DOHH2 (cell line): ENCODE results near the gene TTBK1.
A peak's percentile ranks its signal among the peaks of the same experiment; 100 is the strongest.

Experiments used
- H3F3A ChIP-seq: fragments of 200-600 bp; sonication (generic), shearing (Covaris generic); 2 replicates; pipeline ENCODE4 v1.6.0; 2016; ENCODE audit warnings: antibody characterized with exemption, mild to moderate bottlenecking; ENCODE audit not compliant: control insufficient read depth, insufficient read depth
- H3K27ac ChIP-seq: fragments of 200-600 bp; sonication (generic); 2 replicates; pipeline ENCODE4 v1.5.1; 2014; ENCODE audit warnings: low read depth, mild to moderate bottlenecking, low read length, moderate library complexity
- H3K27me3 ChIP-seq: fragments of 200-600 bp; sonication (generic); 2 replicates; pipeline ENCODE4 v1.6.1; 2014; ENCODE audit warnings: mild to moderate bottlenecking, low read length, mixed read lengths; ENCODE audit not compliant: control insufficient read depth
- H3K36me3 ChIP-seq: fragments of 200-600 bp; sonication (generic); 2 replicates; pipeline ENCODE4 v1.6.1; 2014; ENCODE audit warnings: mild to moderate bottlenecking, low read length, moderate library complexity, mixed read lengths; ENCODE audit not compliant: control insufficient read depth
- H3K4me1 ChIP-seq: fragments of 200-600 bp; sonication (generic); 2 replicates; pipeline ENCODE4 v1.6.1; 2014; ENCODE audit warnings: mild to moderate bottlenecking, low read length, mixed read lengths; ENCODE audit not compliant: control insufficient read depth
- H3K4me2 ChIP-seq: fragments of 200-600 bp; sonication (generic); 2 replicates; pipeline ENCODE4 v1.6.0; 2014; ENCODE audit warnings: mild to moderate bottlenecking, low read length, moderate library complexity
- H3K4me3 ChIP-seq: fragments of 200-600 bp; sonication (generic); 2 replicates; pipeline ENCODE4 v1.5.1; 2014; ENCODE audit warnings: mild to moderate bottlenecking, low read length, mixed read lengths
- H3K79me2 ChIP-seq: fragments of 200-600 bp; sonication (generic); 2 replicates; pipeline ENCODE4 v1.6.1; 2014; ENCODE audit warnings: mild to moderate bottlenecking, low read length, mixed read lengths; ENCODE audit not compliant: control insufficient read depth
- H3K9me2 ChIP-seq: fragments of 200-600 bp; sonication (generic); replicated peaks from 2 replicates; pipeline ENCODE4 v1.6.1; 2014; ENCODE audit warnings: mild to moderate bottlenecking, low read length, mixed read lengths; ENCODE audit not compliant: control insufficient read depth
- H3K9me3 ChIP-seq: fragments of 200-600 bp; sonication (generic); 2 replicates; pipeline ENCODE4 v1.6.1; 2014; ENCODE audit warnings: antibody characterized with exemption, low read length, mixed read lengths; ENCODE audit not compliant: control insufficient read depth, insufficient read depth
- H4K20me1 ChIP-seq: fragments of 200-600 bp; sonication (generic); 2 replicates; pipeline ENCODE4 v1.6.0; 2014; ENCODE audit warnings: low read depth, mild to moderate bottlenecking, antibody characterized with exemption, low read length, moderate library complexity; ENCODE audit not compliant: control insufficient read depth, insufficient read depth
- CTCF ChIP-seq: fragments of 200-600 bp; sonication (generic); IDR thresholded peaks from one replicate; pipeline ENCODE4 v1.5.1; 2014; ENCODE audit warnings: antibody characterized with exemption, mild to moderate bottlenecking, low read depth, low read length; ENCODE audit not compliant: poor library complexity, severe bottlenecking
- EZH2phosphoT487 ChIP-seq: fragments of 200-600 bp; sonication (generic); IDR thresholded peaks from 2 replicates; pipeline ENCODE4 v1.6.1; 2017; ENCODE audit warnings: borderline replicate concordance, mild to moderate bottlenecking, antibody characterized with exemption, low read length, moderate library complexity, mixed read lengths

Gene TTBK1

GRCh38 chr6:43242908-43243663, at the start of gene TTBK1:
Gene TTBK1 (plus strand): TSS chr6:43243481. CDS start chr6:43246661, 3,180 bp downstream.
- TF ChIP-seq EZH2phosphoT487 (peak; percentile 75; the same call in 1 of the 2 replicates), CTCF (no peak)
- no peaks in the 10 kb centered on the region for H3F3A ChIP-seq
- H3K79me2 ChIP-seq: no peaks in the 10 kb centered on the region
- H4K20me1 ChIP-seq: no peaks in the 10 kb centered on the region
- H3K9me3 ChIP-seq: peaks cover 5% of the 10 kb centered on the region; the same call in 1 of the 2 replicates
- H3K9me2 ChIP-seq: no peaks in the 10 kb centered on the region
- H3K4me2 ChIP-seq: no peak within 1 kb of the TSS
- peaks cover 52% of the 10 kb centered on the region for H3K27me3 ChIP-seq
- no peaks in the 10 kb centered on the region for H3K36me3 ChIP-seq
- no peak within 1 kb of the TSS for H3K27ac ChIP-seq
- peaks cover 22% of the 10 kb centered on the region for H3K4me1 ChIP-seq
- H3K4me3 ChIP-seq: no peak within 1 kb of the TSS

- no peak for TF ChIP-seq EZH2phosphoT487
- TF ChIP-seq CTCF: no peak
- Histone ChIP-seq H3K9me3 (no peaks in the 10 kb centered on the region), H4K20me1 (no peaks in the 10 kb centered on the region), H3K79me2 (no peaks in the 10 kb centered on the region), H3K27ac (no peak overlapping the region), H3K4me2 (no peak overlapping the region), H3K4me3 (no peak overlapping the region), H3F3A (no peaks in the 10 kb centered on the region), H3K9me2 (no peaks in the 10 kb centered on the region), H3K27me3 (no peaks in the 10 kb centered on the region), H3K4me1 (no peaks in the 10 kb centered on the region), H3K36me3 (peaks cover 43% of the 10 kb centered on the region)
Observed at GRCh38 chr6:43193929-43194328, 49.4 kb upstream of the TTBK1 start.

GRCh38 chr6:43196337-43196736, 46.9 kb upstream of the TTBK1 start:
- Histone ChIP-seq H3K27me3 (no peaks in the 10 kb centered on the region), H3K79me2 (no peaks in the 10 kb centered on the region), H4K20me1 (no peaks in the 10 kb centered on the region), H3F3A (no peaks in the 10 kb centered on the region), H3K36me3 (peaks cover 50% of the 10 kb centered on the region), H3K4me1 (no peaks in the 10 kb centered on the region), H3K9me2 (no peaks in the 10 kb centered on the region), H3K9me3 (no peaks in the 10 kb centered on the region), H3K4me3 (no peak overlapping the region), H3K27ac (no peak overlapping the region), H3K4me2 (no peak overlapping the region)
- TF ChIP-seq EZH2phosphoT487 (no peak), CTCF (no peak)
